Raji (cell line): ENCODE data around the gene LDLRAD2.

Experiments used
- POLR2A ChIP-seq: IDR thresholded peaks from 2 replicates; pipeline ENCODE4 v1.6.1; 2011; ENCODE audit warnings: low read depth, low read length, control low read depth; ENCODE audit not compliant: insufficient read depth

Gene LDLRAD2

DNA sequence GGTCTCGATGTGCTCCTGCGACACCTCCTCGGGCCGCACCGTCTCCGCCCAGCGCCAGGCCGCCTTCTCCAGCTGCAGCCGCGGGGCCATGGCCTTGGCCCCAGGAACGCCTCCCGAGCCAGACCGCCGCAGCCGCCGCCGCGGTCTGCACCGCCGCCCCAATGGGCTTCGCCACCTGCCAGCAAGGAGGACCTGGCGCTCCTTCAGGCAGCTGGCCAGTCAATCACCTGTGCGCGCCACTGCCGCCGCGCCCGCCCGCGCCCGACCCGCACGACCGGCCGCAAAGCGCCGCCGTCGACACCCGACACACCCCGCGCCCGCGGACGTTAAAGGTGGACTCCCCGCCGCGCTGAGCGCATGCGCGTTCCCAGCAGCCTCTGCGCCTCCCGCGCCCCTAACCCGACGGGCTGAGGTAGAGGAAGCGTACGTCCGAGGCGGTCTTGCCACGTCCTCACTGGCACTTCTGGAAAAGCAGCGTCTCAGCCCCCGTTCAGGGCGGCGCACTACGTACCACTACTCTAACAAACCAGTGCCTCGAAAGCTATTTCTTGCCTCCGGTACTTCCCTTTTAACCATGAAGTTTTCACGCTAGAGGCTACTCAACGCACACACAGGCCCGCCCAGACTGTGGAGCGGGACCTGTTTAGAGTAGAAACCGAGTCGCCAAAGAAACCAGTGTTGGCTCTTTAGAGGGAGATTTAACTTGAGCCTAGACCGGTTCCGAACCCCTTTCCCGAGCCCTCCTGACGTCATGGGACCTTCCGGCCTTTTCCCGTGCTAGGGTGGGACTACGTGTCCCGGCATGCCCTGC lies 29.0 kb upstream of the LDLRAD2 start, which contains the start of gene USP48:
Gene USP48, minus strand, starts transcription at position 282 of the 811 bp plus-strand sequence. Its CDS starts 192 bp downstream, at position 90.
- TF ChIP-seq POLR2A, result peak; percentile 98

- no peak for TF ChIP-seq POLR2A
These were observed 28.1 kb upstream of the LDLRAD2 start for GRCh38 chr1:21783679-21784603.

GRCh38 chr1:21786640-21787039 lies 25.4 kb upstream of the LDLRAD2 start:
- no peak for TF ChIP-seq POLR2A

GRCh38 chr1:21793104-21793503 lies 19.0 kb upstream of the LDLRAD2 start:
- TF ChIP-seq POLR2A, result no peak

DNA sequence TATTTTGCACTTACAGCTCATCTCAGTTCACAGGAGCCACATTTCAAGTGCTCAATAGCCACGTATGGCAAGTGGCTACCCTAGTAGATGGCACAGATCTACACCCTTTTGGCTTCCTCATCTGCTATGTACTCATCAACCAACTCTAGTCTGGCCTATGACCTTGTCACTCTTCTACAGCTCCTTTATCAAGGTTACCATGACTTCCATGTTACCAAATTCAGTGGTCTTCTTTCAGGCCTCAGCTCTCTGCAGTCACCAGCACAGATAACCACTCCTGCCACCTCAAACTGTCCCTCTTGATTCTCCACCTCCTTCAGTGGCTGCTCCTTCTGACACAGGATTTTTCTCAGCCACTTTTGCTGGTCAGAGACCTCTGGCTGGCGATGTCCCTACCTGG lies 17.4 kb upstream of the LDLRAD2 start:
- TF ChIP-seq POLR2A, result no peak

DNA sequence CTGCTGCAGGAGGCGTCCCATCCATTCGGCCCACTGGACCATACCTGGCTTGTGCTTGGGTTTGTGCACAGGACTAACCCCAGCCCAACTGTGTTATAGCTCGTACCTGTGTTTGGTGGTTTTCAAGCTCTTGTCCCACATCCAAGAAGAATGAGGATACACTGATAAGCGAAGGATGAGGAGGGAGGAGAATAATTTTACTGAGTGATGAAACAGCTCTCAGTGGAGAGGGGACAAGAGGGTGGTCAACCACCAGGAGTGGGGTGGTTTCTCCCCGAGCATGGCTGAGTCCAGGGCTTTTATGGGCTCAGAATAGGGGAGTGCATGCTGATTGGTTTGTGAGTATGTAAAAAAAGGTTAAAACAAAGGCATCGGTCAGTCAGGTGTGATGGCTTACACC lies 17.0 kb upstream of the LDLRAD2 start:
- TF ChIP-seq POLR2A, result no peak

- TF ChIP-seq POLR2A, result no peak
These were observed 12.3 kb upstream of the LDLRAD2 start for GRCh38 chr1:21799730-21800129.

- no peak for TF ChIP-seq POLR2A
These were observed 11.0 kb upstream of the LDLRAD2 start for GRCh38 chr1:21801100-21801499.

- no peak for TF ChIP-seq POLR2A
These were observed 7.5 kb upstream of the LDLRAD2 start for GRCh38 chr1:21804536-21804935.

GRCh38 chr1:21813542-21813941 lies 1.5 kb downstream of the LDLRAD2 start:
- TF ChIP-seq POLR2A, result no peak

DNA sequence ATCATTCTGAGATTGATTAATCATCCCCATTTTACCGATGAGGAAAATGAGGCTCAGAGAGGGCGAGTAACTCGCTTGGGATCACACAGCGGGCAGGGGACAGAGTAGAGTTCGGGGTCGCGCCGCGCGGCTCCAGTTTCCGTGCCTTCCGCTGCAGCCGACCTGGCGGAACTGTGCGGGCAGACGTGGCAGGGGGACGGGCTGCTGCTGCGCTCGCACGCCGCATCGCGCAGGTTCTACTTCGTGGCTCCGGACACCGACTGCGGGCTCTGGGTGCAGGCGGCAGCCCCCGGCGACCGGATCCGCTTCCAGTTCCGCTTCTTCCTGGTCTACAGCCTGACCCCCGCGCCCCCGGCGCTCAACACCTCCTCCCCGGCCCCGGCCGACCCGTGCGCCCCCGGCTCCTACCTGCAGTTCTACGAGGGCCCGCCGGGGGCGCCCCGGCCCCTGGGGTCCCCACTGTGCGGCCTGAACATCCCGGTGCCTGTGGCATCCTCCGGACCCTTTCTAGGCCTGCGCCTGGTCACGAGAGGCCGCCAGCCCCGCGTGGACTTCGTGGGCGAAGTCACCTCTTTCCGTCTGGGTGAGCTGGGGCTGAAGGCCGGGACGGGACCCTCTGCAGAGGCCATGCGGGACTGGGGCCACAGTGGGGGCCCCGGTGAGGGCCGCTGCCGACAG lies 2.3 kb downstream of the LDLRAD2 start:
- no peak for TF ChIP-seq POLR2A

GRCh38 chr1:21814981-21815582 lies 3.0 kb downstream of the LDLRAD2 start:
- no peak for TF ChIP-seq POLR2A

DNA sequence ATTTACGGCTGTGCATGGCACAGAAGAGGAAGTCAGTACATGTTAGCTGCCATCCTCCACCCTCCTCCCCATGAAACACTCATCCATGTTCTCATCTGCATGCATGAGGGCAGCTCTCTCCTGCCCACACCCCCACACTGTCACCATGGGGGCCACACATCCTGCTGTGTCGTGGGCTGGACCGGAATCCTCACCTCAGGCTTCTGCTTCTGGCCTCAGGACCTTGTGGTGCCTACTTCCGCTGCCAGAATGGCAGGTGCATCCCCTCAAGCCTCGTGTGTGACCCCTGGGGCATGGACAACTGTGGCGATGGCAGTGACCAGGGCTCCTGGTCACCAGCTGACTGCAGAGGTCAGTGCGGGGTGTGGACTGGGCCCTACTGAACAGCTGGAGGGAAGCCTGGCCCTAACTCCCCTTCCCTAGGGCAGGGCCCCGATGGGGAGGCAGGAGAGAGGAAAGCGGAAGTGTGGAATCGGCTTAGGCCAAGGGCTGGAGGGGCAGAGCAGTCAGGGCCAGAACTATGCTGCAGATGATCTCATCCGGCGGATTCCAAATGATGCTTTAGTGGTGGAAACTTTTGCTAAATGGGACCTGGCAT lies 3.8 kb downstream of the LDLRAD2 start:
- no peak for TF ChIP-seq POLR2A

DNA sequence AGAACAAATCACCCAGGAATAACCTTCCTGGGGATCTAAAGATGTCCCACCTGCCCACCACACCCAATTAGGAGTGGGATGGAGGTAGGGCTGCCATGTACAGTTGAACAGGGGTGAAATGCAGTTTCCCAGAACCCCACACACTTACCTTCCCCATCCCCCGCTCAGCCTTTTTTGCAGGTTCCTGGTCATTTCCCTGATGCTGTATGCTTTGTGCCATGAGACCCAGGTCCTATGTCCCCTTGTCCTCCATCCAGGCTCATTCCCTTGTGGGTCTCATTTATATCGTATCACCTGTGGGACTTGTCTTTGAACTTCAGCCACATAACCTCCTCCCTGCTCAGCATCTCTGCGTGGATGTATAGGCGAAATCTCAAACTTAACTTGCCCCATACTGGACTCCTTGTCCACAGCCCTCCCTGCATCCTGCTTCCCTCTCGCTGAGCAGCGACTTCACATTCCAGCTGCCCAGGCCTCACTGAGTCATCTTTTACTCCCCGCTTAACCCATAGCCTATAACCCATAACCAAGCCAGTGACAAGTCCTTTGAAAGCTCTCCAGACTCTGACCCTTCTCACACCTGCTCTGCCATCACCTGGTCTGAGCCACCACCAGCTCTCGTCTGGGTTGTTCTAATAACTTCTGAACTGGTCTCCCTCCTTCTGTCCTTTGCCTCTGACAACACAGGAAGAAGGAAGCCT lies 4.7 kb downstream of the LDLRAD2 start:
- TF ChIP-seq POLR2A, result no peak

DNA sequence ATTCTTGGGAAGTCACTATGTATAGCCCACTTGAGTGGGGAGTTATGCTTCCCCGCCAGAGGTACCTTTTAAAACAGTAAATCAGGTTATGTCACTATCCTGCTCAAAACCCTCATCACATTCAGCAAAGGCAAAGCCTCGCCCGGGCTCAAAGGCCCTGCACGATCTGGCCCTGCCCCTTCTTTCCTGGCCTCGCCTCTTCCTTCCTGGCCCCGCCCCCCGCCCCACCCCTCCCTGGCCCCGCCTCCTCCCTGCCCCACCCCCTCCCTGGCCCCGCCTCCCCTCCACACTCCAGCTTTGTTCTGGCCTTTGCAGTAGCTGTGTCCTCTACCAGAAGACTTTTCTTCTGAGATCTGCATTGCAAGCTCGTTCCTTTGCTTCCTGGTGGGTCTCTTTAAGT lies 6.6 kb downstream of the LDLRAD2 start:
- TF ChIP-seq POLR2A, result no peak
